ENCODE data around the gene ARID5B. TPM values are rescaled to one million over a fixed set of nuclear protein-coding genes. Genes with fewer than 3 reads are reported as not detected.
"Not testable (repeated sequence)": the region's sequence is repeated elsewhere in the genome, so short reads cannot be mapped to it uniquely, and the experiment has no call there.

The ARID5B gene
- total and polyA plus RNA-seq, 5 donors from 2014 or later: 58.1 to 169 (median 64.0) TPM

DNA sequence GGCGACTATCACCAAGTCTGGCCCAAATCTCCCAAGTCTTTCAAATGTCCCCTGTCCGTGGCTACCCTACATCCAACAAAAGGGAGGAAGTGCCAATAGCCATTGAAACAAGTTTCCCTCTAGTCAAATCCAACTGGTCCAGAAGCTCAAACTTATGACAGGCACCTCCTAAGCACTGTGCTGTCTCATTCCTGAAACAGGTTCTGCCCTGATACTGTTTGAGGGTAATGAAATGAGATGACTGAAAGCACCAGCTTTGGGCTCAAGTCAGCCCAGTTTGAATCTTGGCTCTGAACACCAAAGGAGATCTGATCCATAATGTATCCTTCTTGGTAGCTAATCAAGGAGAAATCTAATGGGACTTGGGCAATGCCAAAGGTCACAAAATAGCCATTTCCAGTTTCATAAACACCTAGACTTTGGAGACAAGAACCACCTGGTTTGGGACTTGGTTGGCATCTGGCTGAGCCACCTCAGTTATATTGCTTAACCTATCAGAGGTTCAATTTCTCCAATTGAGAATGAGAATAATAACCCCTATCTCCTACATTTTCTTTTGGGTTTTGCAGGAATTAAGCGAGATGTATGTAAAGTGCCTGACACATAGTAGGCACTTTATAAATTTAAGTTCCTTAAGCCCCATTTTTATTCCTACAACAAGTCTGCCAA, 34.7 kb upstream of the ARID5B start:
- no peak for DNase-seq
- Mint-ChIP-seq H3K4me1 (peaks cover 2 to 8% (median 6%) of the 10 kb centered on the region in 4 donors), H3K27me3 (peaks cover 5% of the 10 kb centered on the region), H3K9me3 (no peaks in the 10 kb centered on the region), H3K4me3 (peak overlapping the region; percentile 49 to 87 (median 80)), H3K27ac (peak overlapping the region; percentile 38 to 67 (median 60)), H3K36me3 (no peaks in the 10 kb centered on the region)
- no peaks in the 10 kb centered on the region for H3K4me1 ChIP-seq (ENCODE audit: control insufficient read depth, insufficient read depth, low read length, poor library complexity, severe bottlenecking)
- no peaks in the 10 kb centered on the region for H3K36me3 ChIP-seq (ENCODE audit: control insufficient read depth, insufficient read depth, low read length)
- H3K27ac ChIP-seq (ENCODE audit: insufficient read depth, low read length, poor library complexity, severe bottlenecking): no peak overlapping the region
- peak overlapping the region; percentile 72 for H3K4me3 ChIP-seq (ENCODE audit: low read depth, low read length)
- no peak for ATAC-seq (ENCODE audit: low read depth in 2 of 2)
- no peaks in the 10 kb centered on the region for H3K27me3 ChIP-seq (ENCODE audit: control insufficient read depth, insufficient read depth, low read length)
- no peaks in the 10 kb centered on the region for H3K9me3 ChIP-seq (ENCODE audit: control insufficient read depth in 2 of 2, low read length in 2 of 2)

- not testable (repeated sequence) for H3K36me3 ChIP-seq (ENCODE audit: control insufficient read depth, insufficient read depth, low read length); H3K27ac ChIP-seq (ENCODE audit: insufficient read depth, low read length, poor library complexity, severe bottlenecking); H3K27me3 ChIP-seq (ENCODE audit: control insufficient read depth, insufficient read depth, low read length); ATAC-seq (ENCODE audit: low read depth in 2 of 2); H3K9me3 ChIP-seq (ENCODE audit: control insufficient read depth in 2 of 2, low read length in 2 of 2); H3K27me3 Mint-ChIP-seq; H3K4me1 Mint-ChIP-seq; H3K9me3 Mint-ChIP-seq; H3K4me1 ChIP-seq (ENCODE audit: control insufficient read depth, insufficient read depth, low read length, poor library complexity, severe bottlenecking); H3K36me3 Mint-ChIP-seq
- H3K4me3 Mint-ChIP-seq: peak overlapping the region; percentile 49 to 87 (median 80)
- H3K4me3 ChIP-seq (ENCODE audit: low read depth, low read length): peak overlapping the region; percentile 72
- peak in 1 of 3 donors; percentile 43 for DNase-seq
- peak overlapping the region; percentile 38 to 67 (median 60) for H3K27ac Mint-ChIP-seq
Measured at GRCh38 chr10:61867374-61867773, 34.1 kb upstream of the ARID5B start.

- ATAC-seq (ENCODE audit: low read depth in 2 of 2); H3K4me3 ChIP-seq (ENCODE audit: low read depth, low read length); H3K9me3 Mint-ChIP-seq; H3K27me3 Mint-ChIP-seq; H3K36me3 Mint-ChIP-seq; H3K27me3 ChIP-seq (ENCODE audit: control insufficient read depth, insufficient read depth, low read length); H3K36me3 ChIP-seq (ENCODE audit: control insufficient read depth, insufficient read depth, low read length); H3K9me3 ChIP-seq (ENCODE audit: control insufficient read depth in 2 of 2, low read length in 2 of 2); H3K27ac ChIP-seq (ENCODE audit: insufficient read depth, low read length, poor library complexity, severe bottlenecking); H3K4me1 Mint-ChIP-seq; H3K4me1 ChIP-seq (ENCODE audit: control insufficient read depth, insufficient read depth, low read length, poor library complexity, severe bottlenecking): not testable (repeated sequence)
- peak overlapping the region; percentile 76 to 89 (median 84) for H3K4me3 Mint-ChIP-seq
- H3K27ac Mint-ChIP-seq: peak overlapping the region in 2 of 3 donors; percentile 8 to 73
- DNase-seq: peak; percentile 51 to 71 (median 71)
Measured at GRCh38 chr10:61867817-61868216, 33.7 kb upstream of the ARID5B start.

GRCh38 chr10:61869041-61869675, 32.3 kb upstream of the ARID5B start:
- Mint-ChIP-seq H3K4me1 (peaks cover 2 to 8% (median 6%) of the 10 kb centered on the region in 4 donors), H3K9me3 (no peaks in the 10 kb centered on the region), H3K27me3 (peaks cover 9% of the 10 kb centered on the region), H3K36me3 (no peaks in the 10 kb centered on the region), H3K4me3 (peak overlapping the region in 3 of 4 donors; percentile 12 to 85 (median 76)), H3K27ac (peak overlapping the region in 1 of 3 donors; percentile 42)
- Histone ChIP-seq H3K27ac (ENCODE audit: insufficient read depth, low read length, poor library complexity, severe bottlenecking) (no peak overlapping the region), H3K4me1 (ENCODE audit: control insufficient read depth, insufficient read depth, low read length, poor library complexity, severe bottlenecking) (no peaks in the 10 kb centered on the region), H3K9me3 (ENCODE audit: control insufficient read depth in 2 of 2, low read length in 2 of 2) (no peaks in the 10 kb centered on the region), H3K27me3 (ENCODE audit: control insufficient read depth, insufficient read depth, low read length) (no peaks in the 10 kb centered on the region), H3K36me3 (ENCODE audit: control insufficient read depth, insufficient read depth, low read length) (no peaks in the 10 kb centered on the region), H3K4me3 (ENCODE audit: low read depth, low read length) (no peak overlapping the region)
- no peak for DNase-seq
- no peak for ATAC-seq (ENCODE audit: low read depth in 2 of 2)

GRCh38 chr10:61869774-61870525, 31.5 kb upstream of the ARID5B start:
- H3K36me3 ChIP-seq (ENCODE audit: control insufficient read depth, insufficient read depth, low read length): no peaks in the 10 kb centered on the region
- no peaks in the 10 kb centered on the region for H3K9me3 ChIP-seq (ENCODE audit: control insufficient read depth in 2 of 2, low read length in 2 of 2)
- H3K27ac Mint-ChIP-seq: no peak overlapping the region
- peaks cover 9% of the 10 kb centered on the region for H3K27me3 Mint-ChIP-seq
- no peak overlapping the region for H3K27ac ChIP-seq (ENCODE audit: insufficient read depth, low read length, poor library complexity, severe bottlenecking)
- H3K4me3 ChIP-seq (ENCODE audit: low read depth, low read length): no peak overlapping the region
- no peaks in the 10 kb centered on the region for H3K9me3 Mint-ChIP-seq
- H3K4me3 Mint-ChIP-seq: peak overlapping the region in 2 of 4 donors; percentile 80 to 85
- no peaks in the 10 kb centered on the region for H3K27me3 ChIP-seq (ENCODE audit: control insufficient read depth, insufficient read depth, low read length)
- ATAC-seq (ENCODE audit: low read depth in 2 of 2): no peak
- no peaks in the 10 kb centered on the region for H3K4me1 ChIP-seq (ENCODE audit: control insufficient read depth, insufficient read depth, low read length, poor library complexity, severe bottlenecking)
- H3K4me1 Mint-ChIP-seq: peaks cover 2 to 8% (median 6%) of the 10 kb centered on the region in 4 donors
- no peaks in the 10 kb centered on the region for H3K36me3 Mint-ChIP-seq
- no peak for DNase-seq

- H3K4me3 ChIP-seq (ENCODE audit: low read depth, low read length): no peak overlapping the region
- Mint-ChIP-seq H3K9me3 (no peaks in the 10 kb centered on the region), H3K4me3 (peak overlapping the region in 1 of 4 donors; percentile 85), H3K27me3 (peaks cover 9% of the 10 kb centered on the region), H3K36me3 (no peaks in the 10 kb centered on the region), H3K4me1 (peaks cover 2 to 8% (median 6%) of the 10 kb centered on the region in 4 donors), H3K27ac (no peak overlapping the region)
- no peak for DNase-seq
- ATAC-seq (ENCODE audit: low read depth in 2 of 2): no peak
- no peaks in the 10 kb centered on the region for H3K9me3 ChIP-seq (ENCODE audit: control insufficient read depth in 2 of 2, low read length in 2 of 2)
- no peaks in the 10 kb centered on the region for H3K27me3 ChIP-seq (ENCODE audit: control insufficient read depth, insufficient read depth, low read length)
- H3K4me1 ChIP-seq (ENCODE audit: control insufficient read depth, insufficient read depth, low read length, poor library complexity, severe bottlenecking): no peaks in the 10 kb centered on the region
- H3K27ac ChIP-seq (ENCODE audit: insufficient read depth, low read length, poor library complexity, severe bottlenecking): no peak overlapping the region
- H3K36me3 ChIP-seq (ENCODE audit: control insufficient read depth, insufficient read depth, low read length): no peaks in the 10 kb centered on the region
Measured at GRCh38 chr10:61870526-61870895, 31.0 kb upstream of the ARID5B start.

DNA sequence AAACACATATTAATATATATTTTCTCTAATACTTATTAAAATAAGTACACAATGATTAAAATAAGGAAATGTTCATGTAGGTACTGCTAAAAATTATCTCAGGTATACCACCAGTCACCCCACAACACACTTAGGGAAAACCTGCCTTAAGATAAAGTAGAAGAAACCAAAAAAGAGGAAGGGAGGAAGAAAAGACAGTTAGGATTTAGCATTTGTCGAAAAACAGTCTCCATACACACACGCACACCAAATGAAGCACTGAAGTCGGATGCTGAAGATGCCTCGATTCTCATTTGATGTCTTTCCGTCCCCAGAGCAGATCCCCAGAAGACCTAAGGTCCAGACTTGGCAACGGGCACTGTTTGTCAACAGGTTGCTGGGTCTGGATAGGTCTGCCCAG, 30.0 kb upstream of the ARID5B start:
- H3K4me3 Mint-ChIP-seq: no peak overlapping the region

More for the DNA sequence above, 30.0 kb upstream of the ARID5B start:
- no peaks in the 10 kb centered on the region for H3K9me3 ChIP-seq (ENCODE audit: control insufficient read depth in 2 of 2, low read length in 2 of 2)
- H3K36me3 ChIP-seq (ENCODE audit: control insufficient read depth, insufficient read depth, low read length): no peaks in the 10 kb centered on the region
- no peak for ATAC-seq (ENCODE audit: low read depth in 2 of 2)
- H3K27me3 Mint-ChIP-seq: peaks cover 9% of the 10 kb centered on the region
- H3K36me3 Mint-ChIP-seq: no peaks in the 10 kb centered on the region
- H3K4me1 ChIP-seq (ENCODE audit: control insufficient read depth, insufficient read depth, low read length, poor library complexity, severe bottlenecking): no peaks in the 10 kb centered on the region
- H3K4me3 ChIP-seq (ENCODE audit: low read depth, low read length): no peak overlapping the region
- H3K4me1 Mint-ChIP-seq: peaks cover 2 to 8% (median 6%) of the 10 kb centered on the region in 4 donors
- peaks cover 0 to 2% (median 0%) of the 10 kb centered on the region in 7 donors for H3K9me3 Mint-ChIP-seq
- H3K27me3 ChIP-seq (ENCODE audit: control insufficient read depth, insufficient read depth, low read length): no peaks in the 10 kb centered on the region
- no peak overlapping the region for H3K27ac ChIP-seq (ENCODE audit: insufficient read depth, low read length, poor library complexity, severe bottlenecking)
- H3K27ac Mint-ChIP-seq: no peak overlapping the region
- DNase-seq: no peak
